PC-9 (cell line): Measurements from ENCODE around the gene CAMTA1.

ENCODE experiments used
- EZH2 ChIP-seq: fragments of 200-600 bp; sonication (generic); IDR thresholded peaks from 2 replicates; pipeline ENCODE4 v1.8.0; 2017; ENCODE audit warnings: antibody characterized with exemption, low read depth
- TF ChIP-seq, protein P1 (sequence below): fragments of 200-600 bp; sonication (generic); conservative IDR thresholded peaks from 2 replicates; pipeline ENCODE4 v1.6.1; 2017; ENCODE audit warnings: mixed run types, antibody characterized with exemption, mild to moderate bottlenecking, moderate library complexity

DNA sequence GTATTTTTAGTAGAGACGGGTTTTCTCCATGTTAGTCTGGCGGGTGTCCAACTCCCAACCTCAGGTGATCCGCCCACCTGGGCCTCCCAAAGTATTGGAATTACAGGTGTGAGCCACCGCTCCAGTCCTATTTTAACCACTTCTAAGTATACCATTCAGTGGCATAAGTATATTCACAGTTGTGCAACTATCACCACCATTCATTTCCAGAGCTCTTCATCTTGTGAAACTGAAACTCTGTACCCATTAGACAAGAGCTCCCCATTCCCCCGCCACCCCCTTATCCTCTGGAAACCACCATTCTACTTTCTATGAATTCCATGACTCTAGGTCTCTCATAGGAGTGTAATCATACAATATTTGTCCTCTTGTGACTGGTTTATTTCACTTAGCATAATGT lies 40.2 kb upstream of the CAMTA1 start:
- TF ChIP-seq, protein P1, sequence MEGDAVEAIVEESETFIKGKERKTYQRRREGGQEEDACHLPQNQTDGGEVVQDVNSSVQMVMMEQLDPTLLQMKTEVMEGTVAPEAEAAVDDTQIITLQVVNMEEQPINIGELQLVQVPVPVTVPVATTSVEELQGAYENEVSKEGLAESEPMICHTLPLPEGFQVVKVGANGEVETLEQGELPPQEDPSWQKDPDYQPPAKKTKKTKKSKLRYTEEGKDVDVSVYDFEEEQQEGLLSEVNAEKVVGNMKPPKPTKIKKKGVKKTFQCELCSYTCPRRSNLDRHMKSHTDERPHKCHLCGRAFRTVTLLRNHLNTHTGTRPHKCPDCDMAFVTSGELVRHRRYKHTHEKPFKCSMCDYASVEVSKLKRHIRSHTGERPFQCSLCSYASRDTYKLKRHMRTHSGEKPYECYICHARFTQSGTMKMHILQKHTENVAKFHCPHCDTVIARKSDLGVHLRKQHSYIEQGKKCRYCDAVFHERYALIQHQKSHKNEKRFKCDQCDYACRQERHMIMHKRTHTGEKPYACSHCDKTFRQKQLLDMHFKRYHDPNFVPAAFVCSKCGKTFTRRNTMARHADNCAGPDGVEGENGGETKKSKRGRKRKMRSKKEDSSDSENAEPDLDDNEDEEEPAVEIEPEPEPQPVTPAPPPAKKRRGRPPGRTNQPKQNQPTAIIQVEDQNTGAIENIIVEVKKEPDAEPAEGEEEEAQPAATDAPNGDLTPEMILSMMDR: no peak
- no peak for TF ChIP-seq EZH2
